Osteoblast (primary cell): ENCODE data around the gene ZNF487. TPM values are rescaled to one million over a fixed set of nuclear protein-coding genes. Genes with fewer than 3 reads are reported as not detected.
"Not testable (repeated sequence)": the region's sequence is repeated elsewhere in the genome, so short reads cannot be mapped to it uniquely, and the experiment has no call there.

Experiments used
- DNase-seq: peaks from one replicate; pipeline ENCODE4 v3.0.0; 2011; ENCODE audit warnings: low spot score, mixed read lengths; ENCODE audit not compliant: insufficient read length; ENCODE audit errors: missing footprints
- H2AFZ ChIP-seq: 2 replicates; pipeline ENCODE4 v1.6.0; 2011; ENCODE audit warnings: mild to moderate bottlenecking, low read length
- H3K27ac ChIP-seq: 2 replicates; pipeline ENCODE4 v1.5.1; 2011; ENCODE audit warnings: mild to moderate bottlenecking, low read depth, low read length, moderate library complexity
- H3K27me3 ChIP-seq: 2 replicates; pipeline ENCODE4 v1.6.0; 2012; ENCODE audit warnings: mild to moderate bottlenecking, control low read depth, inconsistent platforms, low read length, moderate library complexity; ENCODE audit not compliant: insufficient read depth
- H3K36me3 ChIP-seq: 2 replicates; pipeline ENCODE4 v1.5.1; 2011; ENCODE audit warnings: mild to moderate bottlenecking, low read length, control low read depth, moderate library complexity; ENCODE audit not compliant: insufficient read depth
- H3K4me1 ChIP-seq: 2 replicates; pipeline ENCODE4 v1.5.1; 2011; ENCODE audit warnings: mild to moderate bottlenecking, low read length, control low read depth, moderate library complexity; ENCODE audit not compliant: insufficient read depth
- H3K4me2 ChIP-seq: 2 replicates; pipeline ENCODE4 v1.6.0; 2011; ENCODE audit warnings: mild to moderate bottlenecking, low read length; ENCODE audit not compliant: insufficient read depth
- H3K4me3 ChIP-seq: fragments of 200-600 bp; sonication (generic); 3 replicates; pipeline ENCODE4 v1.5.1; 2012; ENCODE audit warnings: mild to moderate bottlenecking, low read length, inconsistent platforms; ENCODE audit not compliant: insufficient read depth
- H3K79me2 ChIP-seq: 2 replicates; pipeline ENCODE4 v1.6.0; 2012; ENCODE audit warnings: mild to moderate bottlenecking, low read length, control low read depth, inconsistent platforms; ENCODE audit not compliant: insufficient read depth
- H3K9me3 ChIP-seq: 2 replicates; pipeline ENCODE4 v1.5.1; 2011; ENCODE audit warnings: low read depth, low read length, control low read depth
- H4K20me1 ChIP-seq: 2 replicates; pipeline ENCODE4 v1.6.0; 2012; ENCODE audit warnings: mild to moderate bottlenecking, low read length, control low read depth; ENCODE audit not compliant: insufficient read depth
- total RNA-seq: library from RNA; depleted of rRNA; stranded (reverse); fragments of >200 nt; gene quantifications from 2 replicates; pipeline ENCODE4 v1.2.3, GENCODE V29; 2012
- TF ChIP-seq, protein P1 (sequence below): IDR thresholded peaks from 2 replicates; pipeline ENCODE4 v1.5.1; 2011; ENCODE audit warnings: mild to moderate bottlenecking, low read depth, low read length, moderate library complexity; ENCODE audit errors: extremely low read depth

The ZNF487 gene
- total RNA-seq, 1 donor, result 8.3 TPM

- H3K9me3 ChIP-seq, result no peaks in the 10 kb centered on the region
- H3K27ac ChIP-seq, result no peak overlapping the region
- peaks cover 10% of the 10 kb centered on the region for H3K4me1 ChIP-seq
- no peaks in the 10 kb centered on the region for H4K20me1 ChIP-seq
- no peaks in the 10 kb centered on the region for H3K36me3 ChIP-seq
- no peak overlapping the region for H2AFZ ChIP-seq
- no peak for DNase-seq
- TF ChIP-seq, protein P1, sequence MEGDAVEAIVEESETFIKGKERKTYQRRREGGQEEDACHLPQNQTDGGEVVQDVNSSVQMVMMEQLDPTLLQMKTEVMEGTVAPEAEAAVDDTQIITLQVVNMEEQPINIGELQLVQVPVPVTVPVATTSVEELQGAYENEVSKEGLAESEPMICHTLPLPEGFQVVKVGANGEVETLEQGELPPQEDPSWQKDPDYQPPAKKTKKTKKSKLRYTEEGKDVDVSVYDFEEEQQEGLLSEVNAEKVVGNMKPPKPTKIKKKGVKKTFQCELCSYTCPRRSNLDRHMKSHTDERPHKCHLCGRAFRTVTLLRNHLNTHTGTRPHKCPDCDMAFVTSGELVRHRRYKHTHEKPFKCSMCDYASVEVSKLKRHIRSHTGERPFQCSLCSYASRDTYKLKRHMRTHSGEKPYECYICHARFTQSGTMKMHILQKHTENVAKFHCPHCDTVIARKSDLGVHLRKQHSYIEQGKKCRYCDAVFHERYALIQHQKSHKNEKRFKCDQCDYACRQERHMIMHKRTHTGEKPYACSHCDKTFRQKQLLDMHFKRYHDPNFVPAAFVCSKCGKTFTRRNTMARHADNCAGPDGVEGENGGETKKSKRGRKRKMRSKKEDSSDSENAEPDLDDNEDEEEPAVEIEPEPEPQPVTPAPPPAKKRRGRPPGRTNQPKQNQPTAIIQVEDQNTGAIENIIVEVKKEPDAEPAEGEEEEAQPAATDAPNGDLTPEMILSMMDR, result no peak
- no peak overlapping the region for H3K4me3 ChIP-seq
- no peak overlapping the region for H3K4me2 ChIP-seq
- H3K79me2 ChIP-seq, result no peaks in the 10 kb centered on the region
- no peaks in the 10 kb centered on the region for H3K27me3 ChIP-seq
These were observed 11.8 kb downstream of the ZNF487 start for GRCh38 chr10:43448742-43449141.

- Histone ChIP-seq H3K79me2 (no peaks in the 10 kb centered on the region), H2AFZ (no peak overlapping the region), H3K9me3 (no peaks in the 10 kb centered on the region), H3K27me3 (no peaks in the 10 kb centered on the region), H4K20me1 (no peaks in the 10 kb centered on the region), H3K36me3 (no peaks in the 10 kb centered on the region), H3K4me2 (no peak overlapping the region), H3K27ac (peak overlapping the region; percentile 28), H3K4me1 (peaks cover 20% of the 10 kb centered on the region), H3K4me3 (no peak overlapping the region)
- TF ChIP-seq, protein P1, result no peak
- DNase-seq, result peak; percentile 84
These were observed 15.5 kb downstream of the ZNF487 start for GRCh38 chr10:43452356-43452914.

GRCh38 chr10:43453266-43453831 is 16.4 kb downstream of the ZNF487 start:
- no peaks in the 10 kb centered on the region for H3K27me3 ChIP-seq
- no peaks in the 10 kb centered on the region for H4K20me1 ChIP-seq
- no peak for DNase-seq
- no peaks in the 10 kb centered on the region for H3K9me3 ChIP-seq
- no peaks in the 10 kb centered on the region for H3K79me2 ChIP-seq
- TF ChIP-seq, protein P1, result no peak
- no peak overlapping the region for H3K4me3 ChIP-seq
- H3K36me3 ChIP-seq, result no peaks in the 10 kb centered on the region
- peak overlapping the region; percentile 6 for H3K27ac ChIP-seq
- no peak overlapping the region for H2AFZ ChIP-seq
- H3K4me2 ChIP-seq, result no peak overlapping the region
- peaks cover 20% of the 10 kb centered on the region for H3K4me1 ChIP-seq

DNA sequence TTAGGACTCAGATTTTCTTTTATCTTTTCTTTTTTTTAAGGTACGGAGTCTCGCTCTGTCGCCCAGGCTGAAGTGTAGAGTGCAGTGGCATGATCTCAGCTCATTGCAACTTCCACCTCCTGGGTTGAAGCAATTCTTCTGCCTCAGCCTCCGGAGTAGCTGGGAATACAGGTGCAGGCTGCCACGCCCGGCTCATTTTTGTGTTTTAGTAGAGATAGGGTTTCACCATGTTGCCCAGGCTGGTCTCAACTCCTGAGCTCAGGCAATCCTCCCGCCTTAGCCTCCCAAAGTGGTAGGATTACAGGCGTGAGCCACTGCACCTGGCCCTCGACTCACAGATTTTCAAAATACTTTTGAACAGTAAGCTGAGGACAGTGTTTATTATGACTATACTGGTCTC is 17.1 kb downstream of the ZNF487 start:
- H4K20me1 ChIP-seq, H3K27ac ChIP-seq, H3K27me3 ChIP-seq, H2AFZ ChIP-seq, H3K36me3 ChIP-seq, H3K79me2 ChIP-seq, DNase-seq, H3K9me3 ChIP-seq, H3K4me3 ChIP-seq, H3K4me2 ChIP-seq: not testable (repeated sequence)
- peaks cover 20% of the 10 kb centered on the region for H3K4me1 ChIP-seq

- peak overlapping the region; percentile 83 for H3K4me2 ChIP-seq
These were observed 19.6 kb downstream of the ZNF487 start for GRCh38 chr10:43456561-43456960.

More at GRCh38 chr10:43456561-43456960, 19.6 kb downstream of the ZNF487 start:
- not testable (repeated sequence) for H3K9me3 ChIP-seq, H3K27me3 ChIP-seq, DNase-seq, H4K20me1 ChIP-seq, H3K4me3 ChIP-seq, H2AFZ ChIP-seq, H3K79me2 ChIP-seq, H3K36me3 ChIP-seq
- Histone ChIP-seq H3K27ac (peak overlapping the region; percentile 88), H3K4me1 (peaks cover 20% of the 10 kb centered on the region)
